GM12878 (cell line): ENCODE measurements around the gene SCYL3. TPM values are rescaled to one million over a fixed set of nuclear protein-coding genes. Genes with fewer than 3 reads are reported as not detected.

ENCODE experiments used
- ATAC-seq: fragments of 200-7000 bp; cut with Tn5 transposase; 3 replicates; pipeline ENCODE4 v1.9.1; 2020; ENCODE audit warnings: mild to moderate bottlenecking, moderate library complexity
- BruUV-seq: library from RNA; stranded (reverse); fragments of 400-500 nt; replicated peaks from 2 replicates; lab custom pipeline; 2021; lab: Mats Ljungman, UMichigan
- CTCF ChIA-PET: fragments of 300-600 bp; sonication (Branson Sonifier 250); formaldehyde crosslinking; extraction: SDS; loops from one replicate; lab custom pipeline; 2021; ENCODE audit warnings: inconsistent platforms; lab: Yijun Ruan, JAX
- POLR2A ChIA-PET: fragments of 350-600 bp; formaldehyde crosslinking; extraction: SDS; loops from one replicate; lab custom pipeline; 2021; ENCODE audit warnings: inconsistent platforms; lab: Charles Lee
- RAD21 ChIA-PET: fragments of 300-600 bp; sonication (Branson Sonifier 250); formaldehyde crosslinking; loops from one replicate; lab custom pipeline; 2023; ENCODE audit warnings: antibody characterized with exemption; ENCODE audit not compliant: unreplicated experiment; lab: Charles Lee
- SMC1A ChIA-PET: fragments of 300-600 bp; sonication (Branson Sonifier 250); formaldehyde crosslinking; loops from one replicate; lab custom pipeline; 2023; ENCODE audit not compliant: unreplicated experiment, uncharacterized antibody; lab: Charles Lee
- DNase-seq: peaks from one replicate; pipeline ENCODE4 v3.0.0-alpha.2; 2011; ENCODE audit warnings: low read depth, low spot score
- FAIRE-seq: peaks from 3 replicates; lab custom pipeline; 2011; peaks lifted over from hg19 to GRCh38; lab: Jason Lieb, UNC
- H2AFZ ChIP-seq: 2 replicates; pipeline ENCODE4 v1.6.0; 2011; ENCODE audit warnings: low read depth, low read length, control low read depth; ENCODE audit not compliant: control insufficient read depth
- H3K27ac ChIP-seq: 2 replicates; pipeline ENCODE4 v1.5.1; 2011; ENCODE audit warnings: control low read depth; ENCODE audit not compliant: control insufficient read depth, insufficient read depth
- H3K27me3 ChIP-seq, 2 experiments: replicated peaks in 1 of 2; 2 replicates each; pipeline versions ENCODE4 v1.6.0 to v1.6.1; 2011; ENCODE audit warnings: low read length in 1 of 2; ENCODE audit not compliant: control insufficient read depth in 2 of 2, insufficient read depth in 2 of 2
- H3K36me3 ChIP-seq, 2 experiments: 2 replicates each; pipeline ENCODE4 v1.5.1; 2011; ENCODE audit warnings: low read length in 1 of 2; ENCODE audit not compliant: control insufficient read depth in 2 of 2, insufficient read depth in 2 of 2
- H3K4me1 ChIP-seq: 2 replicates; pipeline ENCODE4 v1.6.1; 2011; ENCODE audit warnings: mild to moderate bottlenecking, low read length, moderate library complexity, mixed read lengths; ENCODE audit not compliant: control insufficient read depth, insufficient read depth
- H3K4me2 ChIP-seq: 2 replicates; pipeline ENCODE4 v1.6.0; 2011; ENCODE audit warnings: control low read depth; ENCODE audit not compliant: control insufficient read depth, insufficient read depth
- H3K4me3 ChIP-seq: fragments of 200-600 bp; sonication (generic); 2 replicates; pipeline ENCODE4 v1.5.1; 2016
- H3K79me2 ChIP-seq: 2 replicates; pipeline ENCODE4 v1.6.0; 2011; ENCODE audit warnings: low read length; ENCODE audit not compliant: control insufficient read depth, insufficient read depth
- H3K9ac ChIP-seq: 2 replicates; pipeline ENCODE4 v1.8.0; 2011; ENCODE audit warnings: low read length, control low read depth, mixed read lengths; ENCODE audit not compliant: control insufficient read depth, insufficient read depth
- H3K9me3 ChIP-seq: replicated peaks from 3 replicates; pipeline ENCODE4 v1.5.1; 2011; ENCODE audit warnings: mild to moderate bottlenecking, low read length; ENCODE audit not compliant: control insufficient read depth, insufficient read depth
- H4K20me1 ChIP-seq: 2 replicates; pipeline ENCODE4 v1.6.0; 2011; ENCODE audit not compliant: control insufficient read depth, insufficient read depth
- EED ChIP-seq: sonication (generic); IDR thresholded peaks from 2 replicates; pipeline ENCODE4 v1.6.1; 2016; ENCODE audit warnings: antibody characterized with exemption, low read depth
- EP300 ChIP-seq, 2 experiments: fragments of 150-350 bp in 1 of 2; IDR thresholded peaks; 2 replicates each; pipeline ENCODE4 v1.6.1; 2011 to 2012; ENCODE audit warnings: low read depth in 2 of 2, low read length in 2 of 2, borderline replicate concordance in 1 of 2, improper control_type of control experiment in 1 of 2, inconsistent platforms in 1 of 2; ENCODE audit not compliant: control insufficient read depth in 1 of 2
- FOXM1 ChIP-seq: IDR thresholded peaks from 2 replicates; pipeline ENCODE4 v1.6.1; 2012; ENCODE audit warnings: low read depth, mild to moderate bottlenecking, inconsistent platforms, low read length, moderate library complexity
- MTA3 ChIP-seq: IDR thresholded peaks from 2 replicates; pipeline ENCODE4 v1.6.1; 2012; ENCODE audit warnings: low read length, inconsistent platforms, borderline replicate concordance
- MYC ChIP-seq: IDR thresholded peaks from 2 replicates; pipeline ENCODE4 v1.6.1; 2011; ENCODE audit warnings: mild to moderate bottlenecking, low read length, moderate library complexity, inconsistent platforms; ENCODE audit not compliant: insufficient read depth, insufficient replicate concordance, insufficient read length, severe bottlenecking
- PKNOX1 ChIP-seq: fragments of 450-650 bp; IDR thresholded peaks from 2 replicates; pipeline ENCODE4 v1.6.1; 2016; ENCODE audit warnings: mild to moderate bottlenecking
- STAT3 ChIP-seq: IDR thresholded peaks from 2 replicates; pipeline ENCODE4 v1.6.1; 2011; ENCODE audit warnings: low read depth, low read length, improper control_type of control experiment
- TARDBP ChIP-seq: IDR thresholded peaks from 2 replicates; pipeline ENCODE4 v1.6.1; 2016; ENCODE audit warnings: borderline replicate concordance
- USF1 ChIP-seq: IDR thresholded peaks from 2 replicates; pipeline ENCODE4 v1.6.1; 2011; ENCODE audit warnings: borderline replicate concordance, low read depth, mild to moderate bottlenecking, moderate library complexity, mixed read lengths, low read length; ENCODE audit not compliant: insufficient read depth; ENCODE audit errors: extremely low read length
- WGBS: methylation state at CpG from one replicate; pipeline ENCODE4 v1.1.6; 2016; ENCODE audit warnings: low lambda C conversion rate; ENCODE audit not compliant: insufficient replicate concordance, insufficient coverage; ENCODE audit errors: missing lambda C conversion rate; 5-methylcytosine and 5-hydroxymethylcytosine counted together
- in situ Hi-C: fragments of 300-500 bp; cut with MboI; formaldehyde crosslinking; loops from 9 replicates; pipeline ENCODE4 v1.14.3; 2018; ENCODE audit warnings: mixed read lengths
- intact Hi-C: fragments of 100-400 bp; cut with micrococcal nuclease; formaldehyde crosslinking; loops from one replicate; pipeline ENCODE4 v1.14.2; 2022; ENCODE audit not compliant: unreplicated experiment
- polyA plus RNA-seq, 11 experiments: library from polyadenylated mRNA; depleted of rRNA in 4 of 11; unstranded in 6 of 11; stranded (reverse) in 5 of 11; fragments of >200 nt; fragmentation: Nextera tagmentation in 4 of 11; fragmentation: Illumina TruSeq in 1 of 11; extraction: Ambion mirVana in 4 of 11; extraction: Trizol in 1 of 11; gene quantifications; 1 replicate in 1 of 11; 2 replicates in 10 of 11; pipeline versions ENCODE4 v1.2.1 to v1.2.3, GENCODE V29; 2011 to 2016; ENCODE audit warnings: inconsistent platforms in 2 of 11, missing spikeins in 2 of 11, low read depth in 1 of 11
- total RNA-seq, 4 experiments: library from RNA; depleted of rRNA in 3 of 4; stranded (reverse); fragments of >200 nt in 3 of 4; fragmentation: Illumina TruSeq in 1 of 4; extraction: Trizol in 1 of 4; gene quantifications; 2 replicates each; pipeline versions ENCODE4 v1.2.1 to v1.2.3, GENCODE V29; 2013 to 2021
- TF ChIP-seq, protein P1 (sequence below): fragments of 150-350 bp; IDR thresholded peaks from 2 replicates; pipeline ENCODE4 v1.6.1; 2014; ENCODE audit warnings: mild to moderate bottlenecking, low read depth, low read length
- TF ChIP-seq, protein P2 (sequence below): IDR thresholded peaks from 2 replicates; pipeline ENCODE4 v1.6.1; 2011; ENCODE audit warnings: borderline replicate concordance, low read depth, mild to moderate bottlenecking, moderate library complexity, low read length; ENCODE audit not compliant: insufficient read depth, poor library complexity, severe bottlenecking
- TF ChIP-seq, protein P3 (sequence below): fragments of 450-650 bp; IDR thresholded peaks from 2 replicates; pipeline ENCODE4 v1.6.1; 2017; ENCODE audit warnings: mild to moderate bottlenecking, moderate library complexity

The SCYL3 gene
- total and polyA plus RNA-seq, 10 of the 15 experiments (the other 5 are each of a cell fraction or from before 2014, with no cell fraction given), result 4.3 to 14.3 (median 10.3) TPM

DNA sequence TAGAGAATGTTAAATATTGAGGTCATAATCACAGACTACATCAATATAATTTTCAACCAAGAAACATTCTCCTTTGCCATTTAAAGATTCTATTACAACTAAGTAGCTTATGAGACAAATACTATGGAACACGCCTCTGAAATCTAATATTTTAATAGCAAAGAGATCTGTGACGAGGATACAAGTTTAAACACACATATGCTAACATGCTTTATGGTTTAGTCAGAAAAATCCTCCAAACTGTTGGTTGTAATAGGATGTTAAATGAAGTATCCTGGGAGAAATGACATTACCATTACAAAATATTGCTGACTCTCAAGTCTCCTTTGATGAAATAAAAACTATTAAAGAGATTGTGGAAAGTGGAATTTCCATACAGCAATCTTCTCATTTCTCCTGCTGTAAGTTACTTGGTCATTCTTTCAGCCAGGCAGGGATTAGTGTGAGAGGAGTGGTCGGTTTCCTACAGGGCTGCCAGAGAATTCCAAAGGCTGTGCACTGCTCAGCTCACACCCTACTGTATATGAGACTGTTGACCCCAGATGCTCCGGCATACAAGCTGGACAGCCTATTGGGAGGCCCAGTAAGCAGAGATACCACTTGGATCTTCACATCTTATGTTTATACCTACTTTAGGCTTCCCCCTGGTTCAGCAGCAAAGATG lies 26.6 kb downstream of the SCYL3 start:
- in situ Hi-C loops, result no loop called here
- DNase-seq (no peak), ATAC-seq (no peak), FAIRE-seq (no peak)
- Histone ChIP-seq H3K4me2 (no peak overlapping the region), H3K4me3 (no peak overlapping the region), H3K36me3 (peaks cover 12 to 40% of the 10 kb centered on the region in 2 experiments), H3K9ac (no peak overlapping the region), H3K79me2 (no peaks in the 10 kb centered on the region), H3K27ac (no peak overlapping the region), H3K4me1 (no peaks in the 10 kb centered on the region), H2AFZ (no peak overlapping the region), H3K9me3 (peaks cover 3% of the 10 kb centered on the region; the same call in 2 of the 3 replicates), H3K27me3 (no peaks in the 10 kb centered on the region), H4K20me1 (no peaks in the 10 kb centered on the region)
- ChIA-PET RAD21 (no interaction called here), SMC1A (no interaction called here), CTCF (interaction anchor here (1.2 kb wide), 1 partner anchor 19 kb away, joined by 3 read pairs; no protein-coding TSS in a partner anchor), POLR2A (no interaction called here)
- 98% methylated on average over 4 of the region's 4 CpGs for WGBS
- intact Hi-C loops, result no loop called here
- no TSS peak for BruUV-seq
- TF ChIP-seq, protein P1, sequence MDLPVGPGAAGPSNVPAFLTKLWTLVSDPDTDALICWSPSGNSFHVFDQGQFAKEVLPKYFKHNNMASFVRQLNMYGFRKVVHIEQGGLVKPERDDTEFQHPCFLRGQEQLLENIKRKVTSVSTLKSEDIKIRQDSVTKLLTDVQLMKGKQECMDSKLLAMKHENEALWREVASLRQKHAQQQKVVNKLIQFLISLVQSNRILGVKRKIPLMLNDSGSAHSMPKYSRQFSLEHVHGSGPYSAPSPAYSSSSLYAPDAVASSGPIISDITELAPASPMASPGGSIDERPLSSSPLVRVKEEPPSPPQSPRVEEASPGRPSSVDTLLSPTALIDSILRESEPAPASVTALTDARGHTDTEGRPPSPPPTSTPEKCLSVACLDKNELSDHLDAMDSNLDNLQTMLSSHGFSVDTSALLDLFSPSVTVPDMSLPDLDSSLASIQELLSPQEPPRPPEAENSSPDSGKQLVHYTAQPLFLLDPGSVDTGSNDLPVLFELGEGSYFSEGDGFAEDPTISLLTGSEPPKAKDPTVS, result no peak
- no peak for TF ChIP-seq MYC
- TF ChIP-seq STAT3, result no peak
- TF ChIP-seq MTA3, result no peak
- TF ChIP-seq, protein P2, sequence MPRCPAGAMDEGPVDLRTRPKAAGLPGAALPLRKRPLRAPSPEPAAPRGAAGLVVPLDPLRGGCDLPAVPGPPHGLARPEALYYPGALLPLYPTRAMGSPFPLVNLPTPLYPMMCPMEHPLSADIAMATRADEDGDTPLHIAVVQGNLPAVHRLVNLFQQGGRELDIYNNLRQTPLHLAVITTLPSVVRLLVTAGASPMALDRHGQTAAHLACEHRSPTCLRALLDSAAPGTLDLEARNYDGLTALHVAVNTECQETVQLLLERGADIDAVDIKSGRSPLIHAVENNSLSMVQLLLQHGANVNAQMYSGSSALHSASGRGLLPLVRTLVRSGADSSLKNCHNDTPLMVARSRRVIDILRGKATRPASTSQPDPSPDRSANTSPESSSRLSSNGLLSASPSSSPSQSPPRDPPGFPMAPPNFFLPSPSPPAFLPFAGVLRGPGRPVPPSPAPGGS, result no peak
- no peak for TF ChIP-seq EED
- no peak for TF ChIP-seq PKNOX1
- TF ChIP-seq EP300 (IDR thresholded peaks at IDR 0.05; ENCODE audit: borderline replicate concordance in 1 of 2, control insufficient read depth in 1 of 2, low read depth in 2 of 2, low read length in 2 of 2), result no peak
- TF ChIP-seq, protein P3, sequence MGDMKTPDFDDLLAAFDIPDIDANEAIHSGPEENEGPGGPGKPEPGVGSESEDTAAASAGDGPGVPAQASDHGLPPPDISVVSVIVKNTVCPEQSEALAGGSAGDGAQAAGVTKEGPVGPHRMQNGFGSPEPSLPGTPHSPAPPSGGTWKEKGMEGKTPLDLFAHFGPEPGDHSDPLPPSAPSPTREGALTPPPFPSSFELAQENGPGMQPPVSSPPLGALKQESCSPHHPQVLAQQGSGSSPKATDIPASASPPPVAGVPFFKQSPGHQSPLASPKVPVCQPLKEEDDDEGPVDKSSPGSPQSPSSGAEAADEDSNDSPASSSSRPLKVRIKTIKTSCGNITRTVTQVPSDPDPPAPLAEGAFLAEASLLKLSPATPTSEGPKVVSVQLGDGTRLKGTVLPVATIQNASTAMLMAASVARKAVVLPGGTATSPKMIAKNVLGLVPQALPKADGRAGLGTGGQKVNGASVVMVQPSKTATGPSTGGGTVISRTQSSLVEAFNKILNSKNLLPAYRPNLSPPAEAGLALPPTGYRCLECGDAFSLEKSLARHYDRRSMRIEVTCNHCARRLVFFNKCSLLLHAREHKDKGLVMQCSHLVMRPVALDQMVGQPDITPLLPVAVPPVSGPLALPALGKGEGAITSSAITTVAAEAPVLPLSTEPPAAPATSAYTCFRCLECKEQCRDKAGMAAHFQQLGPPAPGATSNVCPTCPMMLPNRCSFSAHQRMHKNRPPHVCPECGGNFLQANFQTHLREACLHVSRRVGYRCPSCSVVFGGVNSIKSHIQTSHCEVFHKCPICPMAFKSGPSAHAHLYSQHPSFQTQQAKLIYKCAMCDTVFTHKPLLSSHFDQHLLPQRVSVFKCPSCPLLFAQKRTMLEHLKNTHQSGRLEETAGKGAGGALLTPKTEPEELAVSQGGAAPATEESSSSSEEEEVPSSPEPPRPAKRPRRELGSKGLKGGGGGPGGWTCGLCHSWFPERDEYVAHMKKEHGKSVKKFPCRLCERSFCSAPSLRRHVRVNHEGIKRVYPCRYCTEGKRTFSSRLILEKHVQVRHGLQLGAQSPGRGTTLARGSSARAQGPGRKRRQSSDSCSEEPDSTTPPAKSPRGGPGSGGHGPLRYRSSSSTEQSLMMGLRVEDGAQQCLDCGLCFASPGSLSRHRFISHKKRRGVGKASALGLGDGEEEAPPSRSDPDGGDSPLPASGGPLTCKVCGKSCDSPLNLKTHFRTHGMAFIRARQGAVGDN, result no peak
- TF ChIP-seq FOXM1, result no peak
- no peak for TF ChIP-seq TARDBP
- TF ChIP-seq USF1, result no peak
